Transverse colon (tissue), 4 donors: Measurements from ENCODE around the gene RAI1.

ENCODE experiments used
- CTCF ChIP-seq, 5 experiments: fragments of 200-600 bp in 3 of 5; fragments of 450-650 bp in 2 of 5; sonication (generic) in 3 of 5; IDR thresholded peaks; 1 replicate in 2 of 5; 2 replicates in 3 of 5; pipeline ENCODE4 v1.5.1; 2016 to 2017; ENCODE audit warnings: antibody characterized with exemption in 5 of 5, inconsistent platforms in 3 of 5, mild to moderate bottlenecking in 2 of 5, moderate library complexity in 1 of 5
- POLR2A ChIP-seq: fragments of 450-650 bp; IDR thresholded peaks from one replicate; pipeline ENCODE4 v1.6.1; 2016; ENCODE audit warnings: antibody characterized with exemption, mild to moderate bottlenecking, moderate library complexity
- POLR2AphosphoS5 ChIP-seq, 3 donors: sonication (generic); formaldehyde crosslinking; IDR thresholded peaks; one replicate each; pipeline ENCODE4 v1.6.1; 2016; ENCODE audit warnings: antibody characterized with exemption in 3 of 3

- TF ChIP-seq CTCF (IDR thresholded peaks at IDR 0.05) (no peak), POLR2AphosphoS5 (IDR thresholded peaks at IDR 0.05) (no peak), POLR2A (no peak)
These were observed 175.1 kb downstream of the RAI1 start for GRCh38 chr17:17856386-17856785.
